A549 (cell line): ENCODE measurements around the gene TBL1XR1.

Source experiments
- CBX8 ChIP-seq: fragments of 200-600 bp; sonication (generic); IDR thresholded peaks from 2 replicates; pipeline ENCODE4 v1.6.1; 2016
- CTCF ChIP-seq: fragments of >200 bp; sonication (Bioruptor Twin); formaldehyde crosslinking; IDR thresholded peaks from 3 replicates; pipeline ENCODE4 v1.5.1; 2016
- MAFK ChIP-seq: fragments of 450-650 bp; IDR thresholded peaks from 2 replicates; pipeline ENCODE4 v1.6.1; 2014; ENCODE audit not compliant: partially characterized antibody
- RFX5 ChIP-seq: fragments of 450-650 bp; IDR thresholded peaks from 2 replicates; pipeline ENCODE4 v1.7.1; 2014; ENCODE audit warnings: antibody characterized with exemption, mild to moderate bottlenecking, moderate library complexity
- TF ChIP-seq, protein P1 (sequence below): fragments of 450-650 bp; IDR thresholded peaks from 2 replicates; pipeline ENCODE4 v1.6.1; 2014; ENCODE audit warnings: antibody characterized with exemption

DNA sequence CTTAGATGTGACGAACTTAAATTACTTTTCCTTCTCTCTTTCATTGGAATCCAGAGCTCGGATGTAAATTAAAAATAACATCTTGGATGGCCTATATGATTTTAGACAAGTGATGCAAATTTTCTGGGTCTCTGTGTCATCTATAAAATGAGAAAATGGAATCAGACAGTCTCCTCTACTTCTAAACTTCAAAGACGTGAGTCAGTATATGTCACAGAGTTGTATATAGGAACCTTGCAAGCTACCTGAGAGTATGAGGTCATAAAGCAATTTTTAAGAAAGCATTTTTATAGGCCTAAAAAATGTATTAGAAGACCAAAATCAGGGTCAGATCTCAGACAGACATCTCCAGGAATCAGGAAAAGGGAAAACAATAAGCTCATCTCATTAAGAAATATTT, 128.3 kb downstream of the TBL1XR1 start:
- TF ChIP-seq, protein P1, sequence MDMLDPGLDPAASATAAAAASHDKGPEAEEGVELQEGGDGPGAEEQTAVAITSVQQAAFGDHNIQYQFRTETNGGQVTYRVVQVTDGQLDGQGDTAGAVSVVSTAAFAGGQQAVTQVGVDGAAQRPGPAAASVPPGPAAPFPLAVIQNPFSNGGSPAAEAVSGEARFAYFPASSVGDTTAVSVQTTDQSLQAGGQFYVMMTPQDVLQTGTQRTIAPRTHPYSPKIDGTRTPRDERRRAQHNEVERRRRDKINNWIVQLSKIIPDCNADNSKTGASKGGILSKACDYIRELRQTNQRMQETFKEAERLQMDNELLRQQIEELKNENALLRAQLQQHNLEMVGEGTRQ: no peak
- TF ChIP-seq MAFK: no peak
- TF ChIP-seq CBX8: no peak
- TF ChIP-seq RFX5: no peak
- TF ChIP-seq CTCF: no peak
